H9 (cell line): Measurements from ENCODE around the gene THSD4. TPM values are rescaled to one million over a fixed set of nuclear protein-coding genes. Genes with fewer than 3 reads are reported as not detected.

Source experiments
- DNase-seq: peaks from one replicate; pipeline ENCODE4 v3.0.0-alpha.2; 2017
- H2AFZ ChIP-seq: one replicate; pipeline ENCODE4 v1.6.1; 2013; ENCODE audit warnings: mild to moderate bottlenecking, low read length, control low read depth, moderate library complexity
- H2AK5ac ChIP-seq: 2 replicates; pipeline ENCODE4 v1.6.1; 2013; ENCODE audit warnings: low read length, control low read depth, mixed read lengths; ENCODE audit not compliant: insufficient read length
- H2BK120ac ChIP-seq: one replicate; pipeline ENCODE4 v1.6.1; 2013; ENCODE audit warnings: low read depth, mild to moderate bottlenecking, low read length, control low read depth, inconsistent platforms; ENCODE audit not compliant: poor library complexity, severe bottlenecking
- H2BK12ac ChIP-seq: 2 replicates; pipeline ENCODE4 v1.6.1; 2013; ENCODE audit warnings: low read length, control low read depth, mixed read lengths, low read depth; ENCODE audit not compliant: insufficient read length
- H2BK15ac ChIP-seq: 2 replicates; pipeline ENCODE4 v1.6.1; 2013; ENCODE audit warnings: low read depth, low read length, control low read depth
- H2BK20ac ChIP-seq: one replicate; pipeline ENCODE4 v1.6.1; 2013; ENCODE audit warnings: low read depth, mild to moderate bottlenecking, low read length, control low read depth, inconsistent platforms; ENCODE audit not compliant: poor library complexity, severe bottlenecking
- H2BK5ac ChIP-seq: 2 replicates; pipeline ENCODE4 v1.6.1; 2013; ENCODE audit warnings: low read length, control low read depth, mixed read lengths; ENCODE audit not compliant: insufficient read length
- H3K14ac ChIP-seq: 2 replicates; pipeline ENCODE4 v1.6.1; 2013; ENCODE audit warnings: low read length, control low read depth; ENCODE audit not compliant: insufficient read depth
- H3K18ac ChIP-seq: 2 replicates; pipeline ENCODE4 v1.6.1; 2013; ENCODE audit warnings: low read depth, mild to moderate bottlenecking, mixed read lengths, low read length, control low read depth; ENCODE audit not compliant: insufficient read length
- H3K23ac ChIP-seq: 2 replicates; pipeline ENCODE4 v1.6.1; 2013; ENCODE audit warnings: low read length, control low read depth, mixed read lengths, low read depth; ENCODE audit not compliant: insufficient read length
- H3K23me2 ChIP-seq: 2 replicates; pipeline ENCODE4 v1.6.1; 2013; ENCODE audit warnings: low read depth, mild to moderate bottlenecking, mixed read lengths, low read length, control low read depth; ENCODE audit not compliant: insufficient read length, poor library complexity, severe bottlenecking
- H3K27ac ChIP-seq: 2 replicates; pipeline ENCODE4 v1.5.1; 2013; ENCODE audit warnings: low read length, control low read depth, mixed read lengths, low read depth; ENCODE audit not compliant: insufficient read length
- H3K27me3 ChIP-seq: 2 replicates; pipeline ENCODE4 v1.6.1; 2013; ENCODE audit warnings: low read length, control low read depth, inconsistent platforms; ENCODE audit not compliant: insufficient read depth
- H3K4ac ChIP-seq: 2 replicates; pipeline ENCODE4 v1.6.1; 2013; ENCODE audit warnings: low read depth, mild to moderate bottlenecking, control low read depth, inconsistent platforms, low read length, moderate library complexity
- H3K4me1 ChIP-seq: 2 replicates; pipeline ENCODE4 v1.6.1; 2013; ENCODE audit warnings: low read length, control low read depth, inconsistent platforms; ENCODE audit not compliant: insufficient read depth
- H3K4me2 ChIP-seq: 2 replicates; pipeline ENCODE4 v1.6.1; 2013; ENCODE audit warnings: low read length, control low read depth, mixed read lengths; ENCODE audit not compliant: insufficient read length, insufficient read depth
- H3K56ac ChIP-seq: 2 replicates; pipeline ENCODE4 v1.6.1; 2013; ENCODE audit warnings: low read depth, mild to moderate bottlenecking, mixed read lengths, low read length, control low read depth; ENCODE audit not compliant: insufficient read length
- H3K79me1 ChIP-seq: 2 replicates; pipeline ENCODE4 v1.6.1; 2013; ENCODE audit warnings: low read depth, mild to moderate bottlenecking, moderate library complexity, low read length, control low read depth, inconsistent platforms; ENCODE audit not compliant: insufficient read depth, poor library complexity, severe bottlenecking
- H3K79me2 ChIP-seq: 2 replicates; pipeline ENCODE4 v1.6.1; 2013; ENCODE audit warnings: low read length, control low read depth, inconsistent platforms; ENCODE audit not compliant: insufficient read depth
- H3K9ac ChIP-seq: 2 replicates; pipeline ENCODE4 v1.6.1; 2013; ENCODE audit warnings: low read length, control low read depth, mixed read lengths; ENCODE audit not compliant: insufficient read length; ENCODE audit errors: extremely low read depth
- H3K9me3 ChIP-seq: one replicate; pipeline ENCODE4 v1.6.1; 2013; ENCODE audit warnings: low read depth, low read length, inconsistent platforms; ENCODE audit not compliant: control insufficient read depth
- H3T11ph ChIP-seq: one replicate; pipeline ENCODE4 v1.6.1; 2013; ENCODE audit warnings: mild to moderate bottlenecking, low read length, control low read depth, inconsistent platforms
- H4K20me1 ChIP-seq: one replicate; pipeline ENCODE4 v1.6.1; 2013; ENCODE audit not compliant: control insufficient read depth, insufficient read length, insufficient read depth
- H4K5ac ChIP-seq: 2 replicates; pipeline ENCODE4 v1.6.1; 2013; ENCODE audit warnings: low read depth, mild to moderate bottlenecking, mixed read lengths, low read length, control low read depth; ENCODE audit not compliant: insufficient read length
- H4K8ac ChIP-seq: replicated peaks from 2 replicates; pipeline ENCODE4 v1.6.1; 2013; ENCODE audit warnings: low read length, control low read depth, mixed read lengths, low read depth; ENCODE audit not compliant: insufficient read length
- H4K91ac ChIP-seq: 2 replicates; pipeline ENCODE4 v1.6.1; 2013; ENCODE audit warnings: low read depth, mild to moderate bottlenecking, moderate library complexity, mixed read lengths, low read length, control low read depth; ENCODE audit not compliant: insufficient read length
- H3K27ac Mint-ChIP-seq, 3 experiments: 2 replicates in 2 of 3; 3 replicates in 1 of 3; pipeline ENCODE4 v1.8.0; 2020 to 2021; ENCODE audit warnings: mixed read lengths in 3 of 3, mild to moderate bottlenecking in 1 of 3, moderate library complexity in 1 of 3
- H3K27me3 Mint-ChIP-seq: 2 replicates; pipeline ENCODE4 v1.8.0; 2021; ENCODE audit warnings: low read depth, mild to moderate bottlenecking, moderate library complexity, mixed read lengths
- H3K36me3 Mint-ChIP-seq, 3 experiments: 2 replicates in 2 of 3; 3 replicates in 1 of 3; pipeline ENCODE4 v1.8.0; 2020 to 2021; ENCODE audit warnings: low read depth in 3 of 3, mixed read lengths in 3 of 3; ENCODE audit not compliant: insufficient read depth in 1 of 3
- H3K4me1 Mint-ChIP-seq, 2 experiments: 2 replicates each; pipeline ENCODE4 v1.8.0; 2020; ENCODE audit warnings: mixed read lengths in 2 of 2
- H3K4me3 Mint-ChIP-seq, 2 experiments: 2 replicates in 1 of 2; 3 replicates in 1 of 2; pipeline ENCODE4 v1.8.0; 2020 to 2021; ENCODE audit warnings: mild to moderate bottlenecking in 2 of 2, mixed read lengths in 2 of 2, moderate library complexity in 1 of 2
- H3K9me3 Mint-ChIP-seq, 2 experiments: 2 replicates in 1 of 2; 3 replicates in 1 of 2; pipeline ENCODE4 v1.8.0; 2020; ENCODE audit warnings: mild to moderate bottlenecking in 2 of 2, mixed read lengths in 2 of 2, moderate library complexity in 1 of 2
- WGBS: extraction: QIAGEN DNeasy Blood & Tissue Kit; methylation state at CpG from one replicate; pipeline ENCODE4 v1.1.7; 2013; ENCODE audit warnings: missing lambda C conversion rate, low lambda C conversion rate, mixed read lengths; ENCODE audit not compliant: insufficient read length; ENCODE audit errors: extremely low coverage; 5-methylcytosine and 5-hydroxymethylcytosine counted together
- total RNA-seq: library from RNA; stranded (reverse); gene quantifications from 2 replicates; pipeline ENCODE4 v1.2.1, GENCODE V29; 2021
- TF ChIP-seq, protein P1 (sequence below): fragments of 200-600 bp; sonication (generic); conservative IDR thresholded peaks from 3 replicates; pipeline ENCODE4 v1.8.0; 2021; ENCODE audit warnings: antibody characterized with exemption, mild to moderate bottlenecking

THSD4 gene
- total RNA-seq, 1 experiment from 2014 or later = 5.5 TPM

DNA sequence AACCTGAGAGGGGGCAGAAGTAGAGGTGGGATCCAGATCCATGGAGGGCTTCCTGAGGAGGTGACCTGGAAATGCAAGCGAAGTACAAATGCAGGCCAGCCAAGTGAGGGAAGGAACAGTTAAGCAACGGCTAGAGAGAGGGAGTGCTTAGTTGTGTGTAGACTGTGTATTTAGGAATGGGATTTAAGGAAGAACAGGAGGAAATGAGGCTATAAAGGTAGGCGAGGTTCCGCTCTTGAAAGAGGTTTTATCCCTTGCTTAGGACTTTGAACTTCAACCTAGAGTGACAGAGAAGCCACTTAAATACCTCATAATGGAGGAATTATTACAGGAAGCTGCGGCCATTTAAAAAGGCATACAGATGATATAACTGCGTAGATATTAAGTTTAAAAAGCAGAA is 295.1 kb downstream of the THSD4 start:
- H4K8ac ChIP-seq = no peak overlapping the region
- no peaks in the 10 kb centered on the region for H3K27me3 ChIP-seq
- no peak overlapping the region for H3K23ac ChIP-seq
- Mint-ChIP-seq H3K4me1 (peaks cover 22% of the 10 kb centered on the region in 2 experiments; a peak in 3 of 4 replicates), H3K36me3 (no peaks in the 10 kb centered on the region), H3K4me3 (no peak overlapping the region), H3K27ac (peak overlapping the region in 1 of 3 experiments; percentile 7; a peak in 2 of 7 replicates), H3K27me3 (no peaks in the 10 kb centered on the region), H3K9me3 (no peaks in the 10 kb centered on the region)
- H4K5ac ChIP-seq = no peak overlapping the region
- H2BK15ac ChIP-seq = no peak overlapping the region
- H3K9ac ChIP-seq = no peak overlapping the region
- peaks cover 3% of the 10 kb centered on the region; the same call in 1 of the 2 replicates for H3K4me1 ChIP-seq
- H2AK5ac ChIP-seq = no peak overlapping the region
- no peaks in the 10 kb centered on the region for H3K79me2 ChIP-seq
- no peak overlapping the region for H2BK12ac ChIP-seq
- H3K14ac ChIP-seq = no peak overlapping the region
- H3T11ph ChIP-seq = no peak overlapping the region
- no peaks in the 10 kb centered on the region for H3K79me1 ChIP-seq
- no CpG with 5 or more reads among the region's 6 CpGs for WGBS
- no peaks in the 10 kb centered on the region for H4K20me1 ChIP-seq
- H3K4me2 ChIP-seq = no peak overlapping the region
- H2BK20ac ChIP-seq = no peak overlapping the region
- no peaks in the 10 kb centered on the region for H3K9me3 ChIP-seq
- H3K23me2 ChIP-seq = no peaks in the 10 kb centered on the region
- H4K91ac ChIP-seq = no peak overlapping the region
- no peak for DNase-seq
- no peak overlapping the region for H2AFZ ChIP-seq
- no peak overlapping the region for H3K4ac ChIP-seq
- no peak overlapping the region for H3K27ac ChIP-seq
- no peak overlapping the region for H3K18ac ChIP-seq
- H3K56ac ChIP-seq = no peak overlapping the region
- H2BK5ac ChIP-seq = no peak overlapping the region
- H2BK120ac ChIP-seq = no peak overlapping the region
- TF ChIP-seq, protein P1, sequence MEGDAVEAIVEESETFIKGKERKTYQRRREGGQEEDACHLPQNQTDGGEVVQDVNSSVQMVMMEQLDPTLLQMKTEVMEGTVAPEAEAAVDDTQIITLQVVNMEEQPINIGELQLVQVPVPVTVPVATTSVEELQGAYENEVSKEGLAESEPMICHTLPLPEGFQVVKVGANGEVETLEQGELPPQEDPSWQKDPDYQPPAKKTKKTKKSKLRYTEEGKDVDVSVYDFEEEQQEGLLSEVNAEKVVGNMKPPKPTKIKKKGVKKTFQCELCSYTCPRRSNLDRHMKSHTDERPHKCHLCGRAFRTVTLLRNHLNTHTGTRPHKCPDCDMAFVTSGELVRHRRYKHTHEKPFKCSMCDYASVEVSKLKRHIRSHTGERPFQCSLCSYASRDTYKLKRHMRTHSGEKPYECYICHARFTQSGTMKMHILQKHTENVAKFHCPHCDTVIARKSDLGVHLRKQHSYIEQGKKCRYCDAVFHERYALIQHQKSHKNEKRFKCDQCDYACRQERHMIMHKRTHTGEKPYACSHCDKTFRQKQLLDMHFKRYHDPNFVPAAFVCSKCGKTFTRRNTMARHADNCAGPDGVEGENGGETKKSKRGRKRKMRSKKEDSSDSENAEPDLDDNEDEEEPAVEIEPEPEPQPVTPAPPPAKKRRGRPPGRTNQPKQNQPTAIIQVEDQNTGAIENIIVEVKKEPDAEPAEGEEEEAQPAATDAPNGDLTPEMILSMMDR = no peak
